ENCODE data around the gene RBM34.
"Not testable (repeated sequence)": the region's sequence is repeated elsewhere in the genome, so short reads cannot be mapped to it uniquely, and the experiment has no call there.

RBM34 gene

GRCh38 chr1:235090406-235091069 is 70.5 kb downstream of the RBM34 start:
- no peak overlapping the region for H3K4me3 ChIP-seq (ENCODE audit: low read length)
- no peak for DNase-seq (ENCODE audit: low read depth)
- TF ChIP-seq CTCF (IDR thresholded peaks at IDR 0.05; ENCODE audit: insufficient read depth, low read depth, low read length, missing control alignments), result no peak

- H3K4me3 ChIP-seq (ENCODE audit: low read length), result no peak overlapping the region
Observed at GRCh38 chr1:235088907-235089306, 72.1 kb downstream of the RBM34 start.

GRCh38 chr1:235088430-235088829 is 72.6 kb downstream of the RBM34 start:
- H3K4me3 ChIP-seq (ENCODE audit: low read length), result no peak overlapping the region
- DNase-seq (ENCODE audit: low read depth), result no peak
- TF ChIP-seq CTCF (IDR thresholded peaks at IDR 0.05; ENCODE audit: insufficient read depth, low read depth, low read length, missing control alignments), result no peak

More at GRCh38 chr1:235088907-235089306, 72.1 kb downstream of the RBM34 start:
- no peak for TF ChIP-seq CTCF (IDR thresholded peaks at IDR 0.05; ENCODE audit: insufficient read depth, low read depth, low read length, missing control alignments)
- DNase-seq (ENCODE audit: low read depth), result no peak

GRCh38 chr1:235087906-235088305 is 73.1 kb downstream of the RBM34 start:
- DNase-seq (ENCODE audit: low read depth), result no peak
- no peak overlapping the region for H3K4me3 ChIP-seq (ENCODE audit: low read length)
- TF ChIP-seq CTCF (IDR thresholded peaks at IDR 0.05; ENCODE audit: insufficient read depth, low read depth, low read length, missing control alignments), result no peak

GRCh38 chr1:235085411-235086117 is 75.5 kb downstream of the RBM34 start:
- DNase-seq (ENCODE audit: low read depth); H3K4me3 ChIP-seq (ENCODE audit: low read length): not testable (repeated sequence)
